HepG2 (cell line): Measurements from ENCODE around the gene CCDC88C. TPM values are rescaled to one million over a fixed set of nuclear protein-coding genes. Genes with fewer than 3 reads are reported as not detected.

Source experiments
- ATAC-seq: fragments of 200-7000 bp; cut with Tn5 transposase; 3 replicates; pipeline ENCODE4 v1.9.1; 2020; ENCODE audit warnings: mild to moderate bottlenecking, moderate library complexity
- BruUV-seq: library from RNA; stranded (reverse); fragments of 400-500 nt; replicated peaks from 2 replicates; lab custom pipeline; 2021; lab: Mats Ljungman, UMichigan
- CTCF ChIA-PET: fragments of 300-600 bp; formaldehyde crosslinking; extraction: SDS; loops from one replicate; lab custom pipeline; 2021; ENCODE audit warnings: low total read pairs, inconsistent platforms, low intra/inter-chr PET ratio; lab: Yijun Ruan, JAX
- POLR2A ChIA-PET: fragments of 350-600 bp; sonication (Branson Sonifier 250); formaldehyde crosslinking; loops from one replicate; lab custom pipeline; 2020; ENCODE audit warnings: antibody characterized with exemption, inconsistent platforms; lab: Yijun Ruan, JAX
- DNase-seq: peaks from one replicate; pipeline ENCODE4 v3.0.0-alpha.2; 2015; ENCODE audit warnings: low spot score
- FAIRE-seq: peaks from 3 replicates; lab custom pipeline; 2011; peaks lifted over from hg19 to GRCh38; lab: Jason Lieb, UNC
- H2AFZ ChIP-seq: one replicate; pipeline ENCODE4 v1.6.1; 2011; ENCODE audit warnings: low read length, inconsistent platforms
- H3K27ac ChIP-seq: fragments of 300-600 bp; 3 replicates; pipeline ENCODE4 v1.8.0; 2011; ENCODE audit warnings: mixed run types, mild to moderate bottlenecking, mixed read lengths, low read length, inconsistent platforms; ENCODE audit not compliant: insufficient read depth; ENCODE audit errors: extremely low read length
- H3K27me3 ChIP-seq, 2 experiments: fragments of 200-600 bp in 1 of 2; 2 replicates in 1 of 2; 3 replicates in 1 of 2; pipeline versions ENCODE4 v1.6.0 to v1.8.0; 2011; ENCODE audit warnings: low read length in 2 of 2, mild to moderate bottlenecking in 2 of 2, moderate library complexity in 2 of 2, inconsistent platforms in 1 of 2; ENCODE audit not compliant: insufficient read depth in 2 of 2, control insufficient read depth in 1 of 2
- H3K36me3 ChIP-seq, 2 experiments: fragments of 200-600 bp in 1 of 2; replicated peaks in 1 of 2; 2 replicates in 1 of 2; 3 replicates in 1 of 2; pipeline versions ENCODE4 v1.5.1 to v1.8.0; 2011; ENCODE audit warnings: low read length in 2 of 2, inconsistent platforms in 1 of 2; ENCODE audit not compliant: insufficient read depth in 2 of 2, control insufficient read depth in 1 of 2
- H3K4me1 ChIP-seq: 2 replicates; pipeline ENCODE4 v1.5.1; 2012; ENCODE audit warnings: low read length, inconsistent platforms; ENCODE audit not compliant: insufficient read depth
- H3K4me2 ChIP-seq: 2 replicates; pipeline ENCODE4 v1.6.0; 2011; ENCODE audit warnings: low read depth, low read length, inconsistent platforms
- H3K4me3 ChIP-seq, 3 experiments: fragments of 200-600 bp in 1 of 3; sonication (generic), shearing (Covaris generic) in 1 of 3; replicated peaks in 1 of 3; 2 replicates each; pipeline ENCODE4 v1.5.1; 2011 to 2016; ENCODE audit warnings: low read length in 3 of 3, inconsistent platforms in 2 of 3, low read depth in 2 of 3, mild to moderate bottlenecking in 2 of 3, control low read depth in 1 of 3, mixed read lengths in 1 of 3; ENCODE audit not compliant: insufficient read depth in 1 of 3
- H3K79me2 ChIP-seq: one replicate; pipeline ENCODE4 v1.6.1; 2011; ENCODE audit warnings: low read length, inconsistent platforms; ENCODE audit not compliant: insufficient read depth
- H3K9ac ChIP-seq: 2 replicates; pipeline ENCODE4 v1.6.0; 2011; ENCODE audit warnings: mild to moderate bottlenecking, low read depth, low read length, inconsistent platforms; ENCODE audit not compliant: insufficient read depth
- H3K9me3 ChIP-seq: 2 replicates; pipeline ENCODE4 v1.5.1; 2012; ENCODE audit warnings: mild to moderate bottlenecking, low read length
- H4K20me1 ChIP-seq: 2 replicates; pipeline ENCODE4 v1.6.0; 2011; ENCODE audit warnings: inconsistent platforms, mild to moderate bottlenecking, low read length, moderate library complexity; ENCODE audit not compliant: insufficient read depth
- GLI4 ChIP-seq: sonication (generic); formaldehyde crosslinking; IDR thresholded peaks from 2 replicates; pipeline ENCODE4 v1.5.1; 2020; ENCODE audit warnings: missing genetic modification reagents, mild to moderate bottlenecking, moderate library complexity, borderline replicate concordance
- LRRFIP1 ChIP-seq: sonication (generic); formaldehyde crosslinking; conservative IDR thresholded peaks from 2 replicates; pipeline ENCODE4 v1.4.0; 2020; ENCODE audit warnings: missing genetic modification reagents
- MIXL1 ChIP-seq: IDR thresholded peaks from 2 replicates; pipeline ENCODE4 v1.6.1; 2016
- PAXIP1 ChIP-seq: sonication (generic); formaldehyde crosslinking; conservative IDR thresholded peaks from 2 replicates; pipeline ENCODE4 v1.4.0; 2020; ENCODE audit warnings: mild to moderate bottlenecking, missing genetic modification reagents, moderate library complexity
- POLR2G ChIP-seq: fragments of 200-400 bp; formaldehyde crosslinking; IDR thresholded peaks from 2 replicates; pipeline ENCODE4 v1.6.1; 2018; ENCODE audit warnings: mild to moderate bottlenecking, low read depth, low read length, moderate library complexity
- PRPF4 ChIP-seq: fragments of 200-400 bp; formaldehyde crosslinking; IDR thresholded peaks from 2 replicates; pipeline ENCODE4 v1.6.1; 2016; ENCODE audit warnings: low read length, low read depth; ENCODE audit not compliant: poor library complexity, severe bottlenecking
- SMARCE1 ChIP-seq: fragments of 450-650 bp; IDR thresholded peaks from 2 replicates; pipeline ENCODE4 v1.6.1; 2017; ENCODE audit warnings: borderline replicate concordance
- SRF ChIP-seq: IDR thresholded peaks from 2 replicates; pipeline ENCODE4 v1.6.1; 2011; ENCODE audit warnings: mild to moderate bottlenecking, low read depth, low read length, moderate library complexity
- U2AF1 ChIP-seq: fragments of 200-400 bp; formaldehyde crosslinking; optimal IDR thresholded peaks from 2 replicates; pipeline ENCODE3; 2017; ENCODE audit warnings: mild to moderate bottlenecking, low read depth, low read length
- ZNF180 ChIP-seq: sonication (generic); formaldehyde crosslinking; IDR thresholded peaks from 2 replicates; pipeline ENCODE4 v1.4.0; 2020; ENCODE audit warnings: low read depth, missing genetic modification reagents, borderline replicate concordance
- ZNF510 ChIP-seq: sonication (generic); formaldehyde crosslinking; IDR thresholded peaks from 2 replicates; pipeline ENCODE4 v1.4.0; 2020; ENCODE audit warnings: low read depth, mild to moderate bottlenecking, missing genetic modification reagents
- ZNF576 ChIP-seq: sonication (generic); formaldehyde crosslinking; IDR thresholded peaks from 2 replicates; pipeline ENCODE4 v1.4.0; 2020; ENCODE audit warnings: mild to moderate bottlenecking, missing genetic modification reagents
- ZSCAN29 ChIP-seq: sonication (generic); formaldehyde crosslinking; conservative IDR thresholded peaks from 2 replicates; pipeline ENCODE4 v1.4.0; 2020; ENCODE audit warnings: mild to moderate bottlenecking, missing genetic modification reagents
- ZSCAN5A ChIP-seq: sonication (generic); formaldehyde crosslinking; IDR thresholded peaks from 2 replicates; pipeline ENCODE4 v1.8.0; 2022; ENCODE audit warnings: mild to moderate bottlenecking, missing genetic modification reagents, borderline replicate concordance
- ZXDC ChIP-seq: sonication (generic); formaldehyde crosslinking; IDR thresholded peaks from 2 replicates; pipeline ENCODE4 v1.5.0; 2020; ENCODE audit warnings: mild to moderate bottlenecking, missing genetic modification reagents
- WGBS: methylation state at CpG from one replicate; pipeline ENCODE4 v1.1.6; 2017; ENCODE audit warnings: low lambda C conversion rate; 5-methylcytosine and 5-hydroxymethylcytosine counted together
- in situ Hi-C: cut with HindIII; loops from 2 replicates; pipeline ENCODE4 v1.10.0; 2017; ENCODE audit warnings: low pct_unique_long_range_greater_than_20kb; ENCODE audit not compliant: extremely low pct_ligation_motif_present
- intact Hi-C: fragments of 100-400 bp; cut with micrococcal nuclease; formaldehyde crosslinking; loops from one replicate; pipeline ENCODE4 v1.10.0; 2022; ENCODE audit not compliant: unreplicated experiment
- polyA plus RNA-seq, 8 experiments: library from polyadenylated mRNA; depleted of rRNA in 3 of 8; stranded (reverse) in 7 of 8; unstranded in 1 of 8; fragments of >200 nt; fragmentation: Illumina TruSeq in 4 of 8; extraction: Trizol in 4 of 8; gene quantifications; 2 replicates each; pipeline versions ENCODE4 v1.2.1 to v1.2.3, GENCODE V29; 2011 to 2016; ENCODE audit warnings: low read depth in 4 of 8, missing spikeins in 1 of 8, mixed read lengths in 1 of 8; ENCODE audit not compliant: insufficient read depth in 1 of 8
- total RNA-seq, 5 experiments: library from RNA; depleted of rRNA; stranded (reverse); fragments of >200 nt; fragmentation: Illumina TruSeq; extraction: Trizol; gene quantifications; 2 replicates each; pipeline ENCODE4 v1.2.3, GENCODE V29; 2016; ENCODE audit warnings: low read depth in 1 of 5

The CCDC88C gene
- total and polyA plus RNA-seq, 2 of the 13 experiments (the other 11 are each of a cell fraction or from before 2014, with no cell fraction given) = 3.6 to 11.7 TPM

GRCh38 chr14:91344096-91344495 lies 73.5 kb downstream of the CCDC88C start:
- FAIRE-seq = no peak
- Histone ChIP-seq H3K4me3 (no peak overlapping the region), H4K20me1 (no peaks in the 10 kb centered on the region), H3K4me1 (no peaks in the 10 kb centered on the region), H3K4me2 (no peak overlapping the region), H3K36me3 (peaks cover 0 to 13% of the 10 kb centered on the region in 2 experiments; a peak in 1 of 5 replicates), H3K79me2 (no peaks in the 10 kb centered on the region), H2AFZ (no peak overlapping the region), H3K9me3 (no peaks in the 10 kb centered on the region), H3K27ac (no peak overlapping the region), H3K9ac (no peak overlapping the region), H3K27me3 (no peaks in the 10 kb centered on the region)
- DNase-seq = no peak
- WGBS = 96% methylated on average over 5 of the region's 5 CpGs
- BruUV-seq = no TSS peak
- intact Hi-C loops = no loop called here
- ATAC-seq = no peak
- in situ Hi-C loops = no loop called here
- ChIA-PET CTCF (no interaction called here), POLR2A (no interaction called here)
- no peak for TF ChIP-seq GLI4 (CRISPR knock-in tag)
- no peak for TF ChIP-seq ZXDC (CRISPR knock-in tag)
- no peak for TF ChIP-seq PRPF4
- TF ChIP-seq LRRFIP1 (CRISPR knock-in tag) = no peak
- TF ChIP-seq MIXL1 = no peak
- TF ChIP-seq POLR2G = no peak
- no peak for TF ChIP-seq ZNF510 (CRISPR knock-in tag)
- TF ChIP-seq ZNF576 (CRISPR knock-in tag) = no peak
- TF ChIP-seq PAXIP1 = no peak
- no peak for TF ChIP-seq ZNF180 (CRISPR knock-in tag)
- TF ChIP-seq ZSCAN5A (CRISPR knock-in tag) = no peak
- TF ChIP-seq ZSCAN29 (CRISPR knock-in tag) = no peak
- no peak for TF ChIP-seq U2AF1
- TF ChIP-seq SMARCE1 = no peak
- TF ChIP-seq SRF = no peak
